Lower leg skin (tissue), 3 donors: ENCODE measurements around the gene CTSW.

Source experiments
- CTCF ChIP-seq, 3 donors: fragments of 450-650 bp; IDR thresholded peaks; one replicate each; pipeline ENCODE4 v1.5.1; 2016; ENCODE audit warnings: antibody characterized with exemption in 3 of 3, mild to moderate bottlenecking in 3 of 3, moderate library complexity in 2 of 3
- POLR2A ChIP-seq, 2 donors: fragments of 450-650 bp; IDR thresholded peaks; one replicate each; pipeline ENCODE4 v1.6.1; 2016 to 2017; ENCODE audit warnings: antibody characterized with exemption in 2 of 2, mild to moderate bottlenecking in 1 of 2, moderate library complexity in 1 of 2

GRCh38 chr11:65857500-65857852 lies 22.2 kb upstream of the CTSW start:
- no peak for TF ChIP-seq POLR2A (IDR thresholded peaks at IDR 0.05)
- TF ChIP-seq CTCF (IDR thresholded peaks at IDR 0.05): no peak
